Panc1 (cell line): ENCODE results near the gene KIAA1217.

Experiments
- POLR2AphosphoS5 ChIP-seq: IDR thresholded peaks from 2 replicates; pipeline ENCODE4 v1.6.1; 2012; ENCODE audit warnings: mild to moderate bottlenecking, low read depth, low read length, moderate library complexity
- SIN3A ChIP-seq: IDR thresholded peaks from 2 replicates; pipeline ENCODE4 v1.6.1; 2012; ENCODE audit warnings: low read depth, mild to moderate bottlenecking, low read length, moderate library complexity, borderline replicate concordance; ENCODE audit not compliant: insufficient read depth
- TCF7L2 ChIP-seq: IDR thresholded peaks from 2 replicates; pipeline ENCODE4 v1.6.1; 2011; ENCODE audit warnings: mild to moderate bottlenecking, low read depth, low read length, inconsistent platforms
- TF ChIP-seq, protein P1 (sequence below): fragments of 450-650 bp; IDR thresholded peaks from 2 replicates; pipeline ENCODE4 v1.5.1; 2017; ENCODE audit warnings: mild to moderate bottlenecking
- TF ChIP-seq, protein P2 (sequence below), 2 experiments: IDR thresholded peaks; 2 replicates each; pipeline ENCODE4 v1.6.1; 2011 to 2012; ENCODE audit warnings: low read depth in 2 of 2, control low read depth in 1 of 2, low read length in 1 of 2, mild to moderate bottlenecking in 1 of 2, moderate library complexity in 1 of 2; ENCODE audit not compliant: insufficient read depth in 1 of 2

DNA sequence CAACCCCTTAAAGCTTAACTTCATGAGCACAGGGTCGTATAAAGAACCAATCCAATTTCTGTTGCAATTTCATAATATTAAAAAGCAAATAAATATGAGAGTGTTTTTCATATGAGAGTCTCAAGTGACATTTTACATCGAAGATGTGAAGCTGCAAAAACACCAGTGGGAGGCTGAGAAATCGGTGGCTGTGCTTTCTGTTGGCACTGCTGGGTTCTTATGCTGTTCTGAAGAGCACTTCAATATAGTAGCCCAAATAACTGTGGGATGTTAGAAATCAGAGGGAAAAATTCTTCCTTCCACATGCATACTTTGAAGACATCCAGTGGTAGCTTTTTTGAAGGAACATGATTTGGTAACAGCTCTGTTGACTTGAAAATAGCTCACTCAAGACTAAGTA lies 269.0 kb downstream of the KIAA1217 start:
- TF ChIP-seq, protein P1, sequence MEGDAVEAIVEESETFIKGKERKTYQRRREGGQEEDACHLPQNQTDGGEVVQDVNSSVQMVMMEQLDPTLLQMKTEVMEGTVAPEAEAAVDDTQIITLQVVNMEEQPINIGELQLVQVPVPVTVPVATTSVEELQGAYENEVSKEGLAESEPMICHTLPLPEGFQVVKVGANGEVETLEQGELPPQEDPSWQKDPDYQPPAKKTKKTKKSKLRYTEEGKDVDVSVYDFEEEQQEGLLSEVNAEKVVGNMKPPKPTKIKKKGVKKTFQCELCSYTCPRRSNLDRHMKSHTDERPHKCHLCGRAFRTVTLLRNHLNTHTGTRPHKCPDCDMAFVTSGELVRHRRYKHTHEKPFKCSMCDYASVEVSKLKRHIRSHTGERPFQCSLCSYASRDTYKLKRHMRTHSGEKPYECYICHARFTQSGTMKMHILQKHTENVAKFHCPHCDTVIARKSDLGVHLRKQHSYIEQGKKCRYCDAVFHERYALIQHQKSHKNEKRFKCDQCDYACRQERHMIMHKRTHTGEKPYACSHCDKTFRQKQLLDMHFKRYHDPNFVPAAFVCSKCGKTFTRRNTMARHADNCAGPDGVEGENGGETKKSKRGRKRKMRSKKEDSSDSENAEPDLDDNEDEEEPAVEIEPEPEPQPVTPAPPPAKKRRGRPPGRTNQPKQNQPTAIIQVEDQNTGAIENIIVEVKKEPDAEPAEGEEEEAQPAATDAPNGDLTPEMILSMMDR: no peak
- TF ChIP-seq POLR2AphosphoS5 (no peak), TCF7L2 (no peak), SIN3A (no peak)
- TF ChIP-seq, protein P2, sequence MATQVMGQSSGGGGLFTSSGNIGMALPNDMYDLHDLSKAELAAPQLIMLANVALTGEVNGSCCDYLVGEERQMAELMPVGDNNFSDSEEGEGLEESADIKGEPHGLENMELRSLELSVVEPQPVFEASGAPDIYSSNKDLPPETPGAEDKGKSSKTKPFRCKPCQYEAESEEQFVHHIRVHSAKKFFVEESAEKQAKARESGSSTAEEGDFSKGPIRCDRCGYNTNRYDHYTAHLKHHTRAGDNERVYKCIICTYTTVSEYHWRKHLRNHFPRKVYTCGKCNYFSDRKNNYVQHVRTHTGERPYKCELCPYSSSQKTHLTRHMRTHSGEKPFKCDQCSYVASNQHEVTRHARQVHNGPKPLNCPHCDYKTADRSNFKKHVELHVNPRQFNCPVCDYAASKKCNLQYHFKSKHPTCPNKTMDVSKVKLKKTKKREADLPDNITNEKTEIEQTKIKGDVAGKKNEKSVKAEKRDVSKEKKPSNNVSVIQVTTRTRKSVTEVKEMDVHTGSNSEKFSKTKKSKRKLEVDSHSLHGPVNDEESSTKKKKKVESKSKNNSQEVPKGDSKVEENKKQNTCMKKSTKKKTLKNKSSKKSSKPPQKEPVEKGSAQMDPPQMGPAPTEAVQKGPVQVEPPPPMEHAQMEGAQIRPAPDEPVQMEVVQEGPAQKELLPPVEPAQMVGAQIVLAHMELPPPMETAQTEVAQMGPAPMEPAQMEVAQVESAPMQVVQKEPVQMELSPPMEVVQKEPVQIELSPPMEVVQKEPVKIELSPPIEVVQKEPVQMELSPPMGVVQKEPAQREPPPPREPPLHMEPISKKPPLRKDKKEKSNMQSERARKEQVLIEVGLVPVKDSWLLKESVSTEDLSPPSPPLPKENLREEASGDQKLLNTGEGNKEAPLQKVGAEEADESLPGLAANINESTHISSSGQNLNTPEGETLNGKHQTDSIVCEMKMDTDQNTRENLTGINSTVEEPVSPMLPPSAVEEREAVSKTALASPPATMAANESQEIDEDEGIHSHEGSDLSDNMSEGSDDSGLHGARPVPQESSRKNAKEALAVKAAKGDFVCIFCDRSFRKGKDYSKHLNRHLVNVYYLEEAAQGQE (IDR thresholded peaks at IDR 0.05; ENCODE audit: insufficient read depth in 1 of 2, low read depth in 2 of 2, low read length in 1 of 2): no peak
